ENCODE data around the gene CSKMT. TPM values are rescaled to one million over a fixed set of nuclear protein-coding genes. Genes with fewer than 3 reads are reported as not detected.
"Not testable (repeated sequence)": the region's sequence is repeated elsewhere in the genome, so short reads cannot be mapped to it uniquely, and the experiment has no call there.

The CSKMT gene
- total RNA-seq, 1 donor: 7.8 TPM

DNA sequence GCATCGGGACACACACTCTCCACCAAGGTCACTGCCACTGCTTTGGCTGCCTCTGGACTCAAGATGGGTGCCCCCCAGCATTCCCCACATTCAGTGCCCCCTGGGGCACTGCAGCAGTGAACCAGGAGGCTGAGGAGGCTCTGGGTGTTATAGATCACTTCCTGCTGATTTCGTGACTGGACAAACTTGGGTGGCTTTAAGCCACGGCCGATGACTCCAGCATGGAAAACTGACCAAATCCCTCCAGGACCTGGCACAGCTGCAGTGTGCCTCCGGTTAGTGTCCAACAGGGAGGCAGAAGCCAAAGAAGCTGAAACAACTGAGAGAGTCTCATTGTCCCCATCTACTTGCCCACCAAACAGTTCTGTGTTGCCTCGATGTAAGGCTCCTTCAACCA is 17.5 kb upstream of the CSKMT start:
- no peak overlapping the region for H3K4me3 ChIP-seq (ENCODE audit: low read depth, low read length)
- no peak for TF ChIP-seq CTCF (IDR thresholded peaks at IDR 0.05; ENCODE audit: insufficient read depth, low read depth, low read length)
- DNase-seq (ENCODE audit: low read depth): no peak

- DNase-seq (ENCODE audit: low read depth): no peak
Measured at GRCh38 chr11:62648185-62648966, 16.7 kb upstream of the CSKMT start.

DNA sequence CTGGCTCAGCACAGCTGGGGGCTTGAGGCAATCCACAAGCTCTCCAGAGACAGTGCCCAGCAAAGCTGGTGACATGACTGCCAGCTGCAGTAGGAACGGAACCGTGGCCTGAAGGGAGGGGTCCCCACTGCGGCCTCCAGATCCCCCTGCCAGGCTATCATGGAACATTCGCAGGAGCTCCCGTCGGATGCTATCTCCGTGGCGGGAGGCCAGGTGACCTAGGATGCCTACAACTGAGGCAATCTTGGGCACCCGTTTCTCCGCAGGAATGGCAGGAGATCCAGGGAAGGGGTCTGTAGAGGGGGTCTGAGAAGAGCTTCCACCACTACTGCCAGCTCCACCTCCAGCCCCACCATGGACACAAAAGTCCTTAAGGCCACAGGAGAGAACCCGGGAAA is 16.1 kb upstream of the CSKMT start:
- H3K4me3 ChIP-seq (ENCODE audit: low read depth, low read length): no peak overlapping the region
- DNase-seq (ENCODE audit: low read depth): no peak
- no peak for TF ChIP-seq CTCF (IDR thresholded peaks at IDR 0.05; ENCODE audit: insufficient read depth, low read depth, low read length)

More at GRCh38 chr11:62648185-62648966, 16.7 kb upstream of the CSKMT start:
- TF ChIP-seq CTCF (IDR thresholded peaks at IDR 0.05; ENCODE audit: insufficient read depth, low read depth, low read length): no peak
- no peak overlapping the region for H3K4me3 ChIP-seq (ENCODE audit: low read depth, low read length)

DNA sequence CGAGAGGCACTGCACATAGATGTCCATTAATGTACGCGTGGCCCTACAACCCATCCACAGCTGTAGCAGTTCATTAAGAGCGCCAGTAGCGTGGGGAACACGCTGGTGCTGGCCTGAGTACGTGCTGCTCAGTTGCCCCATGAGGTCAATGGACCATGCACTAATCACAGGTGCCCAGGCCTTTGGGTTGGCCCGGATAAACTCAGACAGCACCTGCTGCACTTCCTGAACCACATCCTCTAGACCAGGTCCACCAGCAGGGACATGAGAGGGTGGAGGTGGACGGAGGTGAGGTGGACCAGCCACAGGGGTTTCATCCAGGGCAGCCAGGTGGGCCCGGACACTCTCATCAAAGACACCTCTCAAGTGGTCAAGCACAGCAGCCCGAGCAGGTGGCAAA is 15.6 kb upstream of the CSKMT start:
- TF ChIP-seq CTCF (IDR thresholded peaks at IDR 0.05; ENCODE audit: insufficient read depth, low read depth, low read length): no peak
- no peak for DNase-seq (ENCODE audit: low read depth)
- no peak overlapping the region for H3K4me3 ChIP-seq (ENCODE audit: low read depth, low read length)

DNA sequence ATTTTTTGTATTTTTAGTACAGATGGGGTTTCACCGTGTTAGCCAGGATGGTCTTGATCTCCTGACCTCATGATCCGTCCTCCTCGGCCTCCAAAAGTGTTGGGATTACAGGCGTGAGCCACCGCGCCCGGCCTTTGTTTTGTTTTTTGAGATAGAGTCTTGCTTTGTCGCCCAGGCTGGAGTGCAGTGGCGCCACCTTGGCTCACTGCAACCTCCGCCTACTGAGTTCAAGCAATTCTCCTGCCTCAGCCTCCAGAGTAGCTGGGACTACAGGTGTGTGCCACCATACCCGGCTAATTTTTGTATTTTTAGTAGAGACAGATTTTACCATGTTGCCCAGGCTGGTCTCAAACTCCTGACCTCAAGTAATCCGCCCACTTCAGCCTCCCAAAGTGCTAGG is 14.8 kb upstream of the CSKMT start:
- DNase-seq (ENCODE audit: low read depth); H3K4me3 ChIP-seq (ENCODE audit: low read depth, low read length): not testable (repeated sequence)

- no peak for DNase-seq (ENCODE audit: low read depth)
- TF ChIP-seq CTCF (IDR thresholded peaks at IDR 0.05; ENCODE audit: insufficient read depth, low read depth, low read length): no peak
- H3K4me3 ChIP-seq (ENCODE audit: low read depth, low read length): peak overlapping the region; percentile 83
Measured at GRCh38 chr11:62652161-62653006, 12.7 kb upstream of the CSKMT start.

DNA sequence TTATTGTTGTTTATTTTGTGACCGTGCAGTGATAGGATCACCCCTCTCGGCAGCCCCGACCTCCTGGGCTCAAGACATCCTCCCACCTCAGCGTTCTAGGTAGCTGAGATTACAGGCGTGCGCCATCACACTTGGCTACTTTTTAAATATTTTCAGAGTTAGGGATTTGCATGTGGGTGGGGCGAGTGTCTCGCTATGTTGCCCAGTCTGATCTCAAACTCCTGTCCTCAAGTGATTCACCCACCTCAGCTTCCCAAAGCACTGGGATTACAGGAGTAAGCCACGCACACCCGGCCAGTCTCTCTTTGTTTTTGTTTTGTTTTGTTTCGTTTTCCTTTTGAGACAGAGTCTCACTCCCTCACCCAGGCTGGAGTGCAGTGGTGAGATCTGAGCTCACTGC is 10.8 kb upstream of the CSKMT start:
- peak; percentile 23 for DNase-seq (ENCODE audit: low read depth)
- H3K4me3 ChIP-seq (ENCODE audit: low read depth, low read length): no peak overlapping the region
- TF ChIP-seq CTCF (IDR thresholded peaks at IDR 0.05; ENCODE audit: insufficient read depth, low read depth, low read length): no peak
